K562 (cell line): ENCODE results near the gene PEX6. TPM values are rescaled to one million over a fixed set of nuclear protein-coding genes. Genes with fewer than 3 reads are reported as not detected.
A peak's percentile ranks its signal among the peaks of the same experiment; 100 is the strongest.

Experiments used
- ATAC-seq: fragments of 200-7000 bp; cut with Tn5 transposase; 3 replicates; pipeline ENCODE4 v1.9.1; 2020; ENCODE audit warnings: moderate library complexity
- BruUV-seq: library from RNA; stranded (reverse); fragments of 400-500 nt; replicated peaks from 2 replicates; lab custom pipeline; 2021; lab: Mats Ljungman, UMichigan
- CTCF ChIA-PET: fragments of 300-600 bp; formaldehyde crosslinking; extraction: SDS; loops from one replicate; lab custom pipeline; 2021; ENCODE audit warnings: low intra/inter-chr PET ratio; lab: Yijun Ruan, JAX
- POLR2A ChIA-PET: fragments of 300-600, 350-650 bp; sonication (Branson Sonifier 250); formaldehyde crosslinking; extraction: SDS; loops from one replicate; lab custom pipeline; 2021; ENCODE audit warnings: antibody characterized with exemption, inconsistent platforms; lab: Yijun Ruan, JAX
- DNase-seq, 4 experiments: peaks; one replicate each; pipeline versions ENCODE4 v3.0.0 to v3.0.0-alpha.2; 2011 to 2018; ENCODE audit warnings: low spot score in 3 of 4, mixed read lengths in 3 of 4; ENCODE audit errors: extremely low read depth in 1 of 4
- FAIRE-seq: peaks from 2 replicates; lab custom pipeline; 2011; peaks lifted over from hg19 to GRCh38; lab: Jason Lieb, UNC
- H2AFZ ChIP-seq: 2 replicates; pipeline ENCODE4 v1.6.0; 2011; ENCODE audit warnings: low read depth, low read length, control low read depth, inconsistent platforms
- H3K27ac ChIP-seq: fragments of 200-600 bp; 3 replicates; pipeline ENCODE4 v1.8.0; 2011; ENCODE audit warnings: low read depth, mild to moderate bottlenecking, control low read depth, inconsistent platforms, low read length, moderate library complexity, mixed read lengths; ENCODE audit errors: extremely low read depth
- H3K27me3 ChIP-seq, 2 experiments: fragments of 300-600 bp in 1 of 2; 2 replicates in 1 of 2; 3 replicates in 1 of 2; pipeline versions ENCODE4 v1.6.0 to v1.8.0; 2011; ENCODE audit warnings: inconsistent platforms in 2 of 2, low read length in 2 of 2, mild to moderate bottlenecking in 1 of 2, mixed read lengths in 1 of 2, moderate library complexity in 1 of 2; ENCODE audit not compliant: control insufficient read depth in 2 of 2, insufficient read depth in 2 of 2
- H3K36me3 ChIP-seq: fragments of 300-600 bp; 3 replicates; pipeline ENCODE4 v1.8.0; 2011; ENCODE audit warnings: mild to moderate bottlenecking, low read length, inconsistent platforms; ENCODE audit not compliant: control insufficient read depth, insufficient read depth
- H3K4me1 ChIP-seq, 2 experiments: fragments of 200-600 bp in 1 of 2; replicated peaks in 1 of 2; 2 replicates in 1 of 2; 3 replicates in 1 of 2; pipeline versions ENCODE4 v1.5.1 to v1.8.0; 2011; ENCODE audit warnings: inconsistent platforms in 2 of 2, low read length in 2 of 2, mild to moderate bottlenecking in 1 of 2, mixed read lengths in 1 of 2, moderate library complexity in 1 of 2; ENCODE audit not compliant: control insufficient read depth in 2 of 2, insufficient read depth in 2 of 2
- H3K4me2 ChIP-seq: 2 replicates; pipeline ENCODE4 v1.6.1; 2011; ENCODE audit warnings: low read length, control low read depth, inconsistent platforms, mixed read lengths; ENCODE audit not compliant: insufficient read depth
- H3K4me3 ChIP-seq: fragments of 200-600 bp; sonication (generic), shearing (Covaris generic); 2 replicates; pipeline ENCODE4 v1.5.1; 2016; ENCODE audit warnings: control low read depth, inconsistent platforms
- H3K79me2 ChIP-seq: fragments of 200-600 bp; 3 replicates; pipeline ENCODE4 v1.8.0; 2011; ENCODE audit warnings: low read length, inconsistent platforms; ENCODE audit not compliant: control insufficient read depth, insufficient read depth
- H3K9ac ChIP-seq, 2 experiments: 2 replicates each; pipeline versions ENCODE4 v1.6.0 to v1.6.1; 2011; ENCODE audit warnings: low read depth in 2 of 2, low read length in 2 of 2, control low read depth in 1 of 2, inconsistent platforms in 1 of 2, mild to moderate bottlenecking in 1 of 2, mixed read lengths in 1 of 2; ENCODE audit not compliant: insufficient read depth in 1 of 2
- H3K9me1 ChIP-seq: one replicate; pipeline ENCODE4 v1.6.0; 2011; ENCODE audit warnings: inconsistent platforms, mild to moderate bottlenecking, low read length, moderate library complexity; ENCODE audit not compliant: control insufficient read depth, insufficient read depth
- H3K9me3 ChIP-seq: replicated peaks from 2 replicates; pipeline ENCODE4 v1.5.1; 2011; ENCODE audit warnings: low read depth, low read length, inconsistent platforms; ENCODE audit not compliant: control insufficient read depth, insufficient read depth
- H4K20me1 ChIP-seq: replicated peaks from 2 replicates; pipeline ENCODE4 v1.6.1; 2011; ENCODE audit warnings: low read length, inconsistent platforms, mixed read lengths; ENCODE audit not compliant: control insufficient read depth, insufficient read depth
- ELF2 ChIP-seq: fragments of 250-450 bp; sonication (Bioruptor Pico); IDR thresholded peaks from 2 replicates; pipeline ENCODE4 v1.5.0; 2021; ENCODE audit warnings: mild to moderate bottlenecking
- ETV6 ChIP-seq, 3 experiments: fragments of 150-350 bp in 1 of 3; sonication (generic) in 1 of 3; formaldehyde crosslinking in 1 of 3; IDR thresholded peaks; 2 replicates each; pipeline versions ENCODE4 v1.6.1 to v1.8.0; 2014 to 2022; ENCODE audit warnings: borderline replicate concordance in 2 of 3, low read depth in 2 of 3, antibody characterized with exemption in 1 of 3, low read length in 1 of 3, mild to moderate bottlenecking in 1 of 3, missing genetic modification reagents in 1 of 3
- GATAD2A ChIP-seq: fragments of 450-650 bp; IDR thresholded peaks from 2 replicates; pipeline ENCODE4 v1.6.1; 2017
- RHOXF2B ChIP-seq: fragments of 250-450 bp; sonication (Bioruptor Pico); conservative IDR thresholded peaks from 2 replicates; pipeline ENCODE4 v1.5.1; 2021
- WGBS: fragments of 100-300 bp; shearing (Covaris generic); methylation state at CpG from one replicate; pipeline ENCODE4 v1.1.6; 2016; ENCODE audit warnings: low coverage, mixed read lengths; ENCODE audit not compliant: insufficient coverage; ENCODE audit errors: missing lambda C conversion rate; 5-methylcytosine and 5-hydroxymethylcytosine counted together
- in situ Hi-C: fragments of 300-500 bp; cut with MboI; formaldehyde crosslinking; loops from 4 replicates; pipeline ENCODE4 v1.15.0; 2018; ENCODE audit warnings: inconsistent platforms, mixed read lengths
- intact Hi-C: fragments of 100-400 bp; cut with micrococcal nuclease; formaldehyde crosslinking; loops from 2 replicates; pipeline ENCODE4 v1.14.2; 2022
- polyA plus RNA-seq, 8 experiments: library from polyadenylated mRNA; depleted of rRNA in 4 of 8; stranded (reverse) in 5 of 8; unstranded in 3 of 8; fragments of >200 nt; fragmentation: Nextera tagmentation in 2 of 8; fragmentation: Illumina TruSeq in 1 of 8; extraction: Ambion mirVana in 2 of 8; extraction: Trizol in 1 of 8; gene quantifications; 2 replicates each; pipeline versions ENCODE4 v1.2.1 to v1.2.3, GENCODE V29; 2011 to 2014; ENCODE audit warnings: inconsistent platforms in 1 of 8, missing spikeins in 1 of 8
- total RNA-seq, 7 experiments: library from RNA; depleted of rRNA in 6 of 7; stranded (reverse); fragments of >200 nt in 6 of 7; fragmentation: Illumina TruSeq in 2 of 7; extraction: Trizol in 2 of 7; gene quantifications; 2 replicates each; pipeline versions ENCODE4 v1.2.1 to v1.2.3, GENCODE V29; 2011 to 2021; ENCODE audit warnings: low replicate concordance in 1 of 7
- TF ChIP-seq, protein P1 (sequence below), 2 experiments: fragments of 450-650 bp; IDR thresholded peaks; 2 replicates each; pipeline ENCODE4 v1.6.1; 2016; ENCODE audit warnings: mild to moderate bottlenecking in 2 of 2, borderline replicate concordance in 1 of 2, low read depth in 1 of 2, moderate library complexity in 1 of 2

The PEX6 gene
- total and polyA plus RNA-seq, 9 of the 15 experiments (the other 6 are each of a cell fraction or from before 2014, with no cell fraction given) = 0.17 to 20.8 (median 6.9) TPM

DNA sequence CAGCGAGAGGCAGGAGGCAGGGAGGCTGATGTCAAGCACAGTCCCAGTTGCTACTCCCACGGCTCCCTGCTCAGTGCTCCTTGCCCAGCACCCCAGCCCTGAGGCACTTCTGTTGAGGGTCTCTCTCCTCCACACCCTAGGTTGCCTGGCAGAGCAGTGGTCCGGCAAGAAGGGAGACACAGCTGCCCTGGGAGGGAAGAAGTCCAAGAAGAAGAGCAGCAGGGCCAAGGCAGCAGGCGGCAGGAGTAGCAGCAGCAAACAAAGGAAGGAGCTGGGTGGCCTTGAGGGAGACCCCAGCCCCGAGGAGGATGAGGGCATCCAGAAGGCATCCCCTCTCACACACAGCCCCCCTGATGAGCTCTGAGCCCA lies 40.6 kb downstream of the PEX6 start:
- TF ChIP-seq ELF2 (CRISPR knock-in tag) (no peak), ETV6 (IDR thresholded peaks at IDR 0.05; ENCODE audit: borderline replicate concordance in 1 of 2, low read depth in 2 of 2, low read length in 1 of 2) (no peak), ETV6 (CRISPR knock-in tag; IDR thresholded peaks at IDR 0.05; ENCODE audit: borderline replicate concordance) (no peak), GATAD2A (no peak), RHOXF2B (CRISPR knock-in tag) (no peak)
- TF ChIP-seq, protein P1, sequence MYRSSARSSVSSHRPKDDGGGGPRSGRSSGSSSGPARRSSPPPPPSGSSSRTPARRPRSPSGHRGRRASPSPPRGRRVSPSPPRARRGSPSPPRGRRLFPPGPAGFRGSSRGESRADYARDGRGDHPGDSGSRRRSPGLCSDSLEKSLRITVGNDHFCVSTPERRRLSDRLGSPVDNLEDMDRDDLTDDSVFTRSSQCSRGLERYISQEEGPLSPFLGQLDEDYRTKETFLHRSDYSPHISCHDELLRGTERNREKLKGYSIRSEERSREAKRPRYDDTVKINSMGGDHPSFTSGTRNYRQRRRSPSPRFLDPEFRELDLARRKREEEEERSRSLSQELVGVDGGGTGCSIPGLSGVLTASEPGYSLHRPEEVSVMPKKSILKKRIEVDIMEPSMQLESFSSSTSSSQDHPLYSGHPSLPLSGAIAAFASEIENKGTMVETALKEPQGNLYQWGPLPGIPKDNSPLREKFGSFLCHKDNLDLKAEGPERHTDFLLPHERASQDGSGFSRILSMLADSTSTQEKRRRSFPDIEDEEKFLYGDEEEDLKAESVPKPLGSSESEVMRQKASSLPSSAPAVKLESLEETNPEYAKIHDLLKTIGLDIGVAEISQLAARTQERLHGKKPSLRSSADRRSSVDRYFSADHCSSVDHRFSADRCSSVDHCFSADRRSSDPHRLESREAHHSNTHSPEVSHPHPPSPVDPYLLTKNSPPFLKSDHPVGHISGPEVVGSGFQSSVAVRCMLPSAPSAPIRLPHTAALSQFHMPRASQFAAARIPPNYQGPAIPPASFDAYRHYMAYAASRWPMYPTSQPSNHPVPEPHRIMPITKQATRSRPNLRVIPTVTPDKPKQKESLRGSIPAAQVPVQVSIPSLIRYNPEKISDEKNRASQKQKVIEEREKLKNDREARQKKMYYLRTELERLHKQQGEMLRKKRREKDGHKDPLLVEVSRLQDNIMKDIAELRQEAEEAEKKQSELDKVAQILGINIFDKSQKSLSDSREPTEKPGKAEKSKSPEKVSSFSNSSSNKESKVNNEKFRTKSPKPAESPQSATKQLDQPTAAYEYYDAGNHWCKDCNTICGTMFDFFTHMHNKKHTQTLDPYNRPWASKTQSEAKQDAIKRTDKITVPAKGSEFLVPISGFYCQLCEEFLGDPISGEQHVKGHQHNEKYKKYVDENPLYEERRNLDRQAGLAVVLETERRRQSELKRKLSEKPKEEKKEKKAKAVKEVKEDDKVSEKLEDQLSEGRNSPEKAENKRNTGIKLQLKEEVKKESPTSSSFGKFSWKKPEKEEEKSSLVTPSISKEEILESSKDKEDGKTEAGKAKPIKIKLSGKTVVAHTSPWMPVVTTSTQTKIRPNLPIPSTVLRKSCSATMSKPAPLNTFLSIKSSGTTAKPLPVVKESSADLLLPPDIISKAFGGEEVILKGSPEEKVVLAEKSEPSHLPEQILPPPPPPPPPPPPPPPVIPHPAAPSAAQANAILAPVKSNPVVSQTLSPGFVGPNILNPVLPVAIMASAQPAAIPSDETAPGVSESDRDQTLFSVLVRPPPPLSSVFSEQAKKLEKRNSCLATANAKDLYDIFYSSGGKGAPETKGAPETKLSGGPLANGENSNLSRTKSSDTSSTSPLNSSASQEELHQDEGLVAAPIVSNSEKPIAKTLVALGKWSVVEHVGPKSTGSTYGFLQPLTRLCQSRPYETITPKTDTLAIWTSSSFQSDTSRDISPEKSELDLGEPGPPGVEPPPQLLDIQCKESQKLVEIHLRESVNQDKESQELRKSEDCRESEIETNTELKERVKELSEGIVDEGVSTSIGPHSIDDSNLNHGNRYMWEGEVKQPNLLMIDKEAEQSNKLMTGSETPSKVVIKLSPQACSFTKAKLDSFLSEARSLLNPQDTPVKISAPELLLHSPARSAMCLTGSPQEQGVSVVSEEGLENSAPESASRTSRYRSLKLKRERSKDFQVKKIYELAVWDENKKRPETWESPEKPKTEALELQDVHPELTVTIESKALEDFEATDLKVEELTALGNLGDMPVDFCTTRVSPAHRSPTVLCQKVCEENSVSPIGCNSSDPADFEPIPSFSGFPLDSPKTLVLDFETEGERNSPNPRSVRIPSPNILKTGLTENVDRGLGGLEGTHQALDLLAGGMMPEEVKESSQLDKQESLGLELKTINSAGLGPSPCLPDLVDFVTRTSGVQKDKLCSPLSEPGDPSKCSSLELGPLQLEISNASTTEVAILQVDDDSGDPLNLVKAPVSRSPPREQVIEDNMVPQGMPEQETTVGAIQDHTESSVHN (IDR thresholded peaks at IDR 0.05; ENCODE audit: borderline replicate concordance in 1 of 2, low read depth in 1 of 2) = no peak
- Histone ChIP-seq H3K9me3 (no peaks in the 10 kb centered on the region), H3K9me1 (no peaks in the 10 kb centered on the region), H2AFZ (no peak overlapping the region), H3K27ac (no peak overlapping the region), H3K4me3 (no peak overlapping the region), H3K4me2 (no peak overlapping the region), H3K79me2 (peaks cover 6% of the 10 kb centered on the region; the same call in 1 of the 3 replicates), H3K4me1 (no peaks in the 10 kb centered on the region), H3K9ac (no peak overlapping the region), H3K27me3 (no peaks in the 10 kb centered on the region), H3K36me3 (peaks cover 67% of the 10 kb centered on the region), H4K20me1 (no peaks in the 10 kb centered on the region; the same call in 1 of the 2 replicates)
- in situ Hi-C loops (no loop called here), intact Hi-C loops (no loop called here)
- BruUV-seq = no TSS peak
- 82% methylated on average over 5 of the region's 5 CpGs for WGBS
- DNase-seq (peak in 1 of 4 experiments; percentile 6), FAIRE-seq (no peak), ATAC-seq (no peak)
- ChIA-PET CTCF (no interaction called here), POLR2A (interaction anchor here (0.5 to 2.8 kb wide), 3 partner anchors 9 to 638 kb away, joined by 3 to 30 read pairs (median 3); partner anchors contain the start of gene CNPY3)
